GM19395 (cell line): ENCODE measurements around the gene MBD5.

Source experiments
- ATAC-seq: cut with Tn5 transposase; IDR thresholded peaks from one replicate; pipeline ENCODE4 v1.9.1; 2021; ENCODE audit warnings: mild to moderate bottlenecking, moderate library complexity; ENCODE audit not compliant: unreplicated experiment

The MBD5 gene

DNA sequence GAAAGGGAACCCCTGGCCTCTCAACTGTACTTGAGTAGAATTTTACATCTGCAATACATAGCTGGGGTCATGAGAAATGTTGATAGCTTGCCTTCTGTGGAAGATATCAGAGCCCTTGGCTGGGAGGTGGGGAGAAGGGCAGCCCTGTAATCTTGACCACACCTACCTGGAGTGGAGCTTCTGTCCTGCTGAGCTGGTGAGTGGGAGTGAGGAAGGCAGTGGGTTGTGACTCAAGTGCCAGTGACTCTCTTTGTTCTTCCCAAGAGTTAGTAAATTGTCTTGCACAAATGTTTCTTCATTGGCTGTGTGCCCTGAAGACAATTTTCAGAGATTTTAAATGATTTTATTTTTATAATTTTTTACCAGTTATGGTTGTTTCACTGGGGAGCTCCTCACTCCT is 277.3 kb downstream of the MBD5 start:
- ATAC-seq: no peak

- ATAC-seq: no peak
Observed at GRCh38 chr2:148299616-148300015, 278.7 kb downstream of the MBD5 start.

DNA sequence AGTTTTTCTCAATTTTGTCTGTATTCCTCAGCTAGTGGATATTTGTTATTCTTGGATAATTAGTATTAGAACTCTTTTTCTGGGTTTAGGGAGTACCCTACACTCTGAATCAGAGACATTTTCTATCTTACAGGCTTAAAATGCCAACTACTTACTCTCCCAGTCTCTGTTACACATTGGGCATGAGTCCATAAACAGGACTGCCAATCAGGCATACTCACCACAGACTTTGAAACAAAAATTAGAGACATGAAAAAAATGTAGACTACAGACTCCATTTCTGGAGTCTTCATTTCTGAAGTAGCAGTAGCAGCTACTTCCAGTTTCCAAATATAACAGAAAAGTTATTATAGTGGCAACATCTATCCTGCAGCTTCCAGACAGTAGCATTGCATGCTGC is 279.7 kb downstream of the MBD5 start:
- no peak for ATAC-seq

- no peak for ATAC-seq
Observed at GRCh38 chr2:148301362-148301761, 280.5 kb downstream of the MBD5 start.

- no peak for ATAC-seq
Observed at GRCh38 chr2:148302526-148302925, 281.6 kb downstream of the MBD5 start.

DNA sequence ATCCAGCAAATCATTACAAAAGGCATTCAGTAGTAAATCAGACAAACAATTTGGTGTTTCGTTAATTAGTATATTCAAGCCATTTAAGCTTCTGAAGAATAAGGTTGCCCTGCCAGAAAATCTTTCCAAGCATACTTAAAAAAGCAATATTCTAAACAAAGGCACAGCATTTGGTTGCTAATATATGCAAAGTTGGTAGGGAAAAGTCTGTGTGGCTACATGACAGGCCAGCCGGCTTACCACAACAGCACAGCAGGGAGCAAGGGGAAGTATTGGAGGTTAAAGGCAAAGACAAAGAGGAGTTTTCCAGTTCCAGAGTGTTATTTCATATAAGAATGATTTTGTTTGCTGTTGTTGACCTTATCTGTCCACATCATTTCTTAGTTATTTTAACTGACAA is 282.3 kb downstream of the MBD5 start:
- no peak for ATAC-seq

- ATAC-seq: no peak
Observed at GRCh38 chr2:148305476-148305875, 284.6 kb downstream of the MBD5 start.

DNA sequence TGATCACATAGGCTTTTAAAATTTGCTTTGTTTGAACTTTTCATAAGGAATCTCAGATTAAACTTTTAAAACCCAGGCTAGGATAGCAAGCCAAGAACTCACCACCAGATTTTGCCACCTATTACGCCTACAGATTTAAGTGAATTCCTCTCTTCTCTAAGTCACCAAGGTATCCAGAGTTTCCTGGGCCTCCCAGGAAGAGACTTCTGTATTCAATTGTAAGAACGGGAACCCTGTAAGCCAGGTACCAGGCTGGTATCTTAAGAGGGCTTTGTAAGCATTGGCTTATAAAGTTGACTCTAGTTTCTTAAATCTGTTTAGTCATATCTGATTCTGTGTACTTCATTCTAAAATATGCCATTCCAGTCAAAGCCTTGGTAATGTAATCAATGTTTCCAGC is 285.1 kb downstream of the MBD5 start:
- ATAC-seq: no peak

- no peak for ATAC-seq
Observed at GRCh38 chr2:148317598-148317997, 296.7 kb downstream of the MBD5 start.

- ATAC-seq: no peak
Observed at GRCh38 chr2:148338541-148338940, 317.6 kb downstream of the MBD5 start.

GRCh38 chr2:148342086-148342485 is 321.2 kb downstream of the MBD5 start:
- ATAC-seq: no peak

DNA sequence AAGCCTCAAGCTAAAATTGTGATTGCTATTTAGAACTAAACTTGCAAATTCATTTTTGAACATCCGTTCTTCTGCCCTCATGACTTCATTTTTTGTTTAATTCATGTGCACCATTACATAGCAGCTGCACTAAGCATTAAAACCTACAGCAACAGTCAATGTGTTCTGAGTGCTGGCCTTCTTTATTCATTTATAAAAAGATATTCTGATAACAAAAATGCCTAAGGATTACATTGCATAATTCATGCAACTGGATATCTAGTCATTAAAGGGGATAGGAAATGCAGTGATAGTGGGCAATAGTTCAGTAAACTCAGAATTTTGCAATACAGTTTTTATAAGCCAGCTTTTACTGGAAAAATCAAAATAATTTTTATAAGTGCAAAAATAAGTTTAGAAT is 329.3 kb downstream of the MBD5 start:
- no peak for ATAC-seq

- no peak for ATAC-seq
Observed at GRCh38 chr2:148351437-148352143, 330.7 kb downstream of the MBD5 start.

GRCh38 chr2:148358375-148358774 is 337.5 kb downstream of the MBD5 start:
- ATAC-seq: no peak

DNA sequence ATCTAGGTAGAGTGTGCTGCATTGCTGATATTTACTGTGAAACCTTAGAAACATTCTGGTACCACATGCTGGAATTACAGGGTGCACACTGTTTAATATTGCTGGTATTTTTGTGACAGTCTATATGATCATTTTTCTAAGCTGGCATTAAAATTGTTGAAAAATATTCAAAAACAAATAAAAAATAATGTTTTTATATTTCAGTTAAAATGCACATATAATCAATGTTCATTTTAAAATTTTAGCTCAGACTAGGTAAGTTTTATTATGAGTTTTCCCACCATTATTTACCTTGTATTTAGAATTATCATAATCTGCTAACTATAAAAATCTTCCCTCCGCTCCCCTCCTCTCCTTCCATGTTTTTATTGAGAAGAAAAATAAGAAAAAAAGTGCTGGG is 339.8 kb downstream of the MBD5 start:
- ATAC-seq: no peak

- no peak for ATAC-seq
Observed at GRCh38 chr2:148362144-148362796, 341.4 kb downstream of the MBD5 start.

DNA sequence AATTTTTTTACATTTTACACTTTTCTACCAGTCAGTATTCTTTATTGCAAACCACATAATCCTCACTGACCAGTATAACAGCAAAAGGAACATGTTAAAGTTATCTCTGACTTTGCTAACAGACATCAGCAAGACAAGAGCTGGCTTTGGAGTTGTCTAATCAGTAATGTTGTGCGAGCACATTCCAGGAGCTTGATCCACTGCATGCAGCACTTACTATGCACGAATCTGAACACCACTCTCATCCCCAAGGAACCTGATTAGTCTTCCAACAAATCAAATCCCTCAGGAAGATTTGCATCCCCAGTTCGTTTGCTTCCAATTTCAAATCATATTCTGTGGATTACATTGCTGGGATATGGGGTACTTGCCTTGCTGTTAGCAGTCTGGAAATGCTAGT is 354.3 kb downstream of the MBD5 start:
- ATAC-seq: no peak

DNA sequence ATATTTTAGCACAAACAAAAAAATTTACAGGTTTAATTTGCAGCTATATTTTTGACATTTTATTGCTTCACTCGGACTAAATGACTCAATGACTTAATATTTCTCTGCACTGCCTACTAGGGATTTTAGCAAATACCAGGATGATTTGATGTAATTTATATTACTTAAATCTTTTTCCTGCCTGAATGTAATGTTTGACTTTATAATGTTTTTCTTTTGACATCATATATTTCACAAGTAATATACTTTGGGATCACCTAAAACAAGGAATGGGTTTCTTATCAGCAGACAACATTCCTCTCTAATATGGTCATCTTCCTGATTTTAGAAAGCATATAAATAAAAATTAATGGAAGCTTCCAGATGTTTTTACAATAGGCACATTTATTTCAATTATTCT is 370.4 kb downstream of the MBD5 start:
- no peak for ATAC-seq

DNA sequence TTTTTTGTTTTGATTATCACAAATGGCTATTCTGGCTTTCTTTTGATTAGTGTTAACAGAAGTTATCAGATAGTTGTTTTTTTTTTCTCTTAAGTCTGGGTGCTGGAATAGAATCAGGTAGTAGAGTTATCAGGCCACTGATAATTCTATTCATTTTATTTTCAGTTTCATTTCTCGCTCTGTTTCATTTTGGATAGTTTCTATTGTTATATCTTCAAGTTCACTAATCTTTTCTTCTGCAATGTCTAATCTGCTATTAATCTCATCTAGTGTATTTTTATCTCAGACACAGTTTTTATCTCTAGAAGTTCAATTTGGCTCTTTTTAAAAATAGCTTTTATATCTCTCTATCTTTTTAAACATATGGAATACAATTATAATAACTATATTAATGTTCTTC is 381.9 kb downstream of the MBD5 start:
- no peak for ATAC-seq

- ATAC-seq: no peak
Observed at GRCh38 chr2:148410899-148411298, 390.0 kb downstream of the MBD5 start.

GRCh38 chr2:148416248-148416647 is 395.4 kb downstream of the MBD5 start:
- ATAC-seq: no peak

- no peak for ATAC-seq
Observed at GRCh38 chr2:148430101-148430500, 409.2 kb downstream of the MBD5 start.

DNA sequence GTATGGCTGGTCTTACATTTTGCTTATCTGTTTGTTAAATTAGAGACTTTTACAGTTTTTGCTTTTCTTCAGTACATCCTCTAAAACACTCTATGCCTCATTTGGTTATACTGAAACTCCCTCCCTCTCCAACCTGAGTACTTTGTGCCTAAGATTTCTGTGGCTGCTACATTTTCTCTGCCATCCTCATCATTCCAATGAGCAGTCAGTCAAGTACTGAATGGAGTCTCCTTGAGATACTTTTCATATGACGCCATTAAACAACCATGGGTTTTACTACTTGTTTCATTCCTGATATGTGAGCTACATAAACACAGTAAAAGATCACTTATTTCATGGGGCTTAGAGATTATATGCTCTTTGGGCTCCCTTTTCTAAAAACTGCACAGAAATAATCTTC is 427.0 kb downstream of the MBD5 start:
- ATAC-seq: no peak
